SK-N-SH (cell line): ENCODE measurements around the gene KIZ. TPM values are rescaled to one million over a fixed set of nuclear protein-coding genes. Genes with fewer than 3 reads are reported as not detected.

Source experiments
- CTCF ChIA-PET: fragments of 300-600, 350-600 bp; formaldehyde crosslinking; extraction: SDS; loops from one replicate; lab custom pipeline; 2021; lab: Yijun Ruan, JAX
- POLR2A ChIA-PET: fragments of 350-600 bp; sonication (Branson Sonifier 250); formaldehyde crosslinking; extraction: SDS; loops from one replicate; lab custom pipeline; 2020; ENCODE audit warnings: antibody characterized with exemption, inconsistent platforms; lab: Yijun Ruan, JAX
- DNase-seq: peaks from one replicate; pipeline ENCODE4 v3.0.0; 2012
- H2AFZ ChIP-seq: fragments of 200-600 bp; sonication (generic); 2 replicates; pipeline ENCODE4 v1.8.1; 2016; ENCODE audit warnings: antibody characterized with exemption, mild to moderate bottlenecking, low read depth
- H3F3A ChIP-seq: fragments of 200-600 bp; sonication (generic); replicated peaks from 2 replicates; pipeline ENCODE3; 2016; ENCODE audit warnings: antibody characterized with exemption, mild to moderate bottlenecking; ENCODE audit not compliant: insufficient read depth
- H3K27ac ChIP-seq, 2 experiments: fragments of 200-500 bp in 1 of 2; fragments of 200-600 bp in 1 of 2; sonication (Bioruptor generic) in 1 of 2; sonication (generic), shearing (Covaris generic) in 1 of 2; 2 replicates each; pipeline versions ENCODE4 v1.5.1 to v1.6.1; 2014 to 2016; ENCODE audit warnings: low read depth in 2 of 2, inconsistent platforms in 1 of 2, low read length in 1 of 2, mild to moderate bottlenecking in 1 of 2, mixed read lengths in 1 of 2
- H3K27me3 ChIP-seq: fragments of 200-600 bp; sonication (generic), shearing (Covaris generic); 2 replicates; pipeline ENCODE4 v1.6.1; 2016; ENCODE audit warnings: mixed run types; ENCODE audit not compliant: insufficient read depth
- H3K36me3 ChIP-seq, 2 experiments: fragments of 200-500 bp in 1 of 2; fragments of 200-600 bp in 1 of 2; sonication (Bioruptor generic) in 1 of 2; sonication (generic) in 1 of 2; replicated peaks in 1 of 2; 2 replicates each; pipeline versions ENCODE3 to v1.5.1; 2014 to 2016; ENCODE audit warnings: low read length in 1 of 2, mild to moderate bottlenecking in 1 of 2; ENCODE audit not compliant: insufficient read depth in 2 of 2, control insufficient read depth in 1 of 2
- H3K4me1 ChIP-seq, 2 experiments: fragments of 200-500 bp in 1 of 2; fragments of 200-600 bp in 1 of 2; sonication (Bioruptor generic) in 1 of 2; sonication (generic), shearing (Covaris generic) in 1 of 2; 2 replicates each; pipeline versions ENCODE4 v1.5.1 to v1.6.1; 2014 to 2016; ENCODE audit warnings: low read depth in 1 of 2, low read length in 1 of 2, mixed run types in 1 of 2; ENCODE audit not compliant: insufficient read depth in 2 of 2, control insufficient read depth in 1 of 2
- H3K4me2 ChIP-seq: fragments of 200-600 bp; sonication (generic), shearing (Covaris generic); 2 replicates; pipeline ENCODE4 v1.6.1; 2017; ENCODE audit warnings: mixed run types
- H3K4me3 ChIP-seq, 2 experiments: fragments of 200-500 bp in 1 of 2; fragments of 200-600 bp in 1 of 2; sonication (Bioruptor generic) in 1 of 2; sonication (generic), shearing (Covaris generic) in 1 of 2; 2 replicates each; pipeline versions ENCODE4 v1.5.1 to v1.8.1; 2014 to 2016; ENCODE audit warnings: low read depth in 2 of 2, inconsistent platforms in 1 of 2, low read length in 1 of 2, mild to moderate bottlenecking in 1 of 2, mixed read lengths in 1 of 2, moderate library complexity in 1 of 2
- H3K79me2 ChIP-seq: fragments of 200-600 bp; sonication (generic); 2 replicates; pipeline ENCODE4 v1.8.1; 2017; ENCODE audit warnings: mild to moderate bottlenecking; ENCODE audit not compliant: insufficient read depth
- H3K9ac ChIP-seq: fragments of 200-600 bp; sonication (generic); 2 replicates; pipeline ENCODE4 v1.6.1; 2017; ENCODE audit warnings: mixed run types
- H3K9me2 ChIP-seq: fragments of 200-600 bp; sonication (generic); 2 replicates; pipeline ENCODE4 v1.6.1; 2017; ENCODE audit warnings: mixed run types
- H3K9me3 ChIP-seq: fragments of 200-600 bp; sonication (generic); 2 replicates; pipeline ENCODE4 v1.6.1; 2017; ENCODE audit warnings: mixed run types, mild to moderate bottlenecking, moderate library complexity
- H4K20me1 ChIP-seq: fragments of 200-600 bp; sonication (generic); 2 replicates; pipeline ENCODE4 v1.6.1; 2017; ENCODE audit warnings: mild to moderate bottlenecking, mixed run types; ENCODE audit not compliant: insufficient read depth
- CHD2 ChIP-seq: fragments of 150-350 bp; IDR thresholded peaks from 2 replicates; pipeline ENCODE4 v1.6.1; 2018; ENCODE audit warnings: low read length; ENCODE audit not compliant: partially characterized antibody
- ELF1 ChIP-seq: IDR thresholded peaks from 2 replicates; pipeline ENCODE4 v1.4.0; 2012
- EZH2phosphoT487 ChIP-seq: fragments of 200-600 bp; sonication (generic); IDR thresholded peaks from 2 replicates; pipeline ENCODE4 v1.6.1; 2017; ENCODE audit warnings: low read depth, mixed run types, mild to moderate bottlenecking, antibody characterized with exemption, moderate library complexity, borderline replicate concordance
- MXI1 ChIP-seq: IDR thresholded peaks from 2 replicates; pipeline ENCODE4 v1.6.1; 2012; ENCODE audit warnings: mild to moderate bottlenecking, low read depth, low read length, improper control_type of control experiment
- NFIC ChIP-seq: IDR thresholded peaks from 2 replicates; pipeline ENCODE4 v1.4.0; 2012; ENCODE audit warnings: borderline replicate concordance
- PBX3 ChIP-seq: IDR thresholded peaks from 2 replicates; pipeline ENCODE4; 2012
- TAF1 ChIP-seq: IDR thresholded peaks from 2 replicates; pipeline ENCODE4 v1.6.1; 2012; ENCODE audit warnings: low read depth, mild to moderate bottlenecking, low read length, moderate library complexity, borderline replicate concordance
- TCF12 ChIP-seq: IDR thresholded peaks from 2 replicates; pipeline ENCODE4 v1.4.0; 2012
- USF2 ChIP-seq: fragments of 150-350 bp; IDR thresholded peaks from 2 replicates; pipeline ENCODE4 v1.6.1; 2017; ENCODE audit warnings: antibody characterized with exemption, low read length, low read depth, borderline replicate concordance
- WGBS: methylation state at CpG from one replicate; pipeline ENCODE4 v1.1.6; 2017; ENCODE audit warnings: low lambda C conversion rate; 5-methylcytosine and 5-hydroxymethylcytosine counted together
- polyA plus RNA-seq, 3 experiments: library from polyadenylated mRNA; depleted of rRNA; stranded (reverse); fragments of >200 nt; gene quantifications; 2 replicates each; pipeline ENCODE4 v1.2.3, GENCODE V29; 2012

The KIZ gene
- polyA plus RNA-seq, 1 of the 3 experiments (the other 2 are of a cell fraction), result 3.9 TPM

- Histone ChIP-seq H3K9me2 (no peaks in the 10 kb centered on the region), H3K4me3 (no peak overlapping the region), H3K4me2 (no peak overlapping the region), H4K20me1 (no peaks in the 10 kb centered on the region), H3K27ac (no peak overlapping the region), H3K27me3 (no peaks in the 10 kb centered on the region), H2AFZ (no peak overlapping the region), H3K9ac (no peak overlapping the region)
- ChIA-PET CTCF (interaction anchor here (0.6 to 2.7 kb wide), 4 partner anchors 10 to 367 kb away, joined by 3 to 26 read pairs (median 6); no protein-coding TSS in a partner anchor), POLR2A (no interaction called here)
- no peak for DNase-seq
- no peak for TF ChIP-seq TCF12
- no peak for TF ChIP-seq CHD2
- no peak for TF ChIP-seq NFIC
- TF ChIP-seq, all 33 proteins: peak for 0
- Histone ChIP-seq H3K36me3 (no peaks in the 10 kb centered on the region), H3F3A (no peaks in the 10 kb centered on the region), H3K9me3 (no peaks in the 10 kb centered on the region), H3K79me2 (no peaks in the 10 kb centered on the region), H3K4me1 (peaks cover 0 to 3% of the 10 kb centered on the region in 2 experiments; a peak in 2 of 4 replicates)
- WGBS, result 90% methylated on average over 6 of the region's 6 CpGs
Observed at GRCh38 chr20:21225215-21225947, 99.5 kb downstream of the KIZ start.

- CTCF ChIA-PET, result interaction anchor here (1.1 to 4.9 kb wide), 2 partner anchors 277 to 391 kb away, joined by 4 to 21 read pairs; no protein-coding TSS in a partner anchor
- H3K9me3 ChIP-seq, result no peaks in the 10 kb centered on the region
Observed at GRCh38 chr20:21228511-21228910, 102.6 kb downstream of the KIZ start.

More at GRCh38 chr20:21228511-21228910, 102.6 kb downstream of the KIZ start:
- Histone ChIP-seq H2AFZ (no peak overlapping the region), H3K27me3 (no peaks in the 10 kb centered on the region), H3F3A (no peaks in the 10 kb centered on the region), H3K36me3 (no peaks in the 10 kb centered on the region), H4K20me1 (no peaks in the 10 kb centered on the region), H3K9me2 (no peaks in the 10 kb centered on the region), H3K27ac (no peak overlapping the region), H3K4me3 (no peak overlapping the region), H3K4me1 (no peaks in the 10 kb centered on the region; a peak in 1 of 4 replicates), H3K4me2 (no peak overlapping the region), H3K79me2 (no peaks in the 10 kb centered on the region), H3K9ac (no peak overlapping the region)
- POLR2A ChIA-PET, result no interaction called here
- DNase-seq, result no peak
- WGBS, result 85% methylated on average over 3 of the region's 3 CpGs
- TF ChIP-seq ELF1 (no peak), TAF1 (no peak), USF2 (no peak), PBX3 (no peak), MXI1 (no peak), EZH2phosphoT487 (no peak), TCF12 (no peak)
